ENCODE data around the gene ENOX1.

ENOX1 gene

DNA sequence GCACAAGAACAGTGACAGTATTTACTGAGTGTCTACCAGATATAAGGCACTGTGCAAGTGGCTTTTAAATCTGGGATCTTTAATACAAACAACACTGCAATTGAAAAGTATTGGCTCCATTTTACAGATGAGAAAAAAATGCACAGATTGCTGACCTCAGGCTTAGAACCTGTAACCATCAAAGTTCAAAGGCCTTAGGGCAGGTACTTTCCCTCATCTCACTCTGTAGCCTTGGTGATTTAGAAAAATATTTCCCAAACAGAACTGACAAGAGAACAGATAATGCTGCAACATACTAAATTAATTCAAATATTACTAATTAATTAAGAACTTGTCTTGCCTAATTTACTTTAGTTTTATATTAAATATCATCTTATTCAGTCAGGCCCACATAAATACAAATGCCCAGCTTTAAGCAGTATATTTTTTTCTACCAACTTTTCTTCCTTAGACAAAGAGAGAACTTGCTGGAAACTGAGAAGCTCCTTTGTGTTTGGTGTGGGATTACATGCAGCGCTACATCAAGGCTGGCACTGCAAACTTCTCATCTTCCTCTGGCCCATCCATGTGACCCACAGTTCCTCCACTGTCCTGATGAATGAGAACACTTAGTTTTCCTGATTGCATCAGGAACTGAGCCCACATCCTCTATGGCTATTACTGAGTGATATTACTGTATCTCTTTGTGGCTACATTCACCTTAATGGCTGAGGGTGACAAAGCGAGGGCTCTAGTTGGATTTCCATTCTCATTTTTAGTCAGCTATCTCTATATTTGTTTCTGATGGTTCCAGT is 302.1 kb downstream of the ENOX1 start:
- no peak for DNase-seq (ENCODE audit: low read depth)

GRCh38 chr13:43483930-43484329 is 302.8 kb downstream of the ENOX1 start:
- DNase-seq (ENCODE audit: low read depth) = no peak

DNA sequence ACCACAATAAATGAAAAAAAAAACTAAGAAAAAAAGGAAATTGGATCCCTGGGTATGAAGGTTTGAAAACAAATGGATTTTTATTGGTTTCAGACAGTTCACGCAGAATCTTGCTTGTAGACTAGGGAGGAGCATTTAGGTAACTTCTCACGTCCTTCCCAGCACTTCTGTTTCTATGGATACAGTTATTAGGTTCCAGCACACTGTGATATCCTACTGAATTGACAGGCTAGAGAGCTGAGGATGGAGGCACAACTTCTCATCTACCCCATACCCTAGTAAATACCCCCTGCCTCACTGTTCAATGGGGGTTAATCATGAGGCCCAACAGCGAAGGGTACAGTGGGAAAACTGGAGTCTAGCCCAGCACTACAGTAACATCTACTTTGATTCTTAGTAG is 304.1 kb downstream of the ENOX1 start:
- DNase-seq (ENCODE audit: low read depth) = no peak

GRCh38 chr13:43482026-43482425 is 304.7 kb downstream of the ENOX1 start:
- DNase-seq (ENCODE audit: low read depth) = no peak

DNA sequence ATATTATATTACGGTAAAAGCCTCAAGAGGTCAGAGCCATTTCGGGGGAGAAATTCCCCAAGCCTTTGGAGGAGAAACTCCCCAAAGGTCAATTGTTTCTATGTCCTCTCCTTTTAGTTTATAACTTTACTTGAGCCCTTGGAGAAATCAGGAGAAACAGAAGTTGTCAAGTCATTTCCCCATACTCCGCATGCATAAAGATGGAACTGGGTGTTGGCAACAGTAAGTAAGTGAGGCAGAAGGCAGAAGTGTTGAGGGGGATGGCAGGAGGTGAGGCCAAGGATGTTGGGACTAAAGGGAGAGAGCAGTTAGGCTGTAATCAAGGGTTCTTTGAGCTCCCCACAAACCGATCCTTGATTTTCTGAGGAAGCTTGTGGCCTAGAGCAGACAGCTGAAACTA is 307.9 kb downstream of the ENOX1 start:
- DNase-seq (ENCODE audit: low read depth) = no peak

- no peak for DNase-seq (ENCODE audit: low read depth)
Measured at GRCh38 chr13:43478211-43478610, 308.6 kb downstream of the ENOX1 start.

DNA sequence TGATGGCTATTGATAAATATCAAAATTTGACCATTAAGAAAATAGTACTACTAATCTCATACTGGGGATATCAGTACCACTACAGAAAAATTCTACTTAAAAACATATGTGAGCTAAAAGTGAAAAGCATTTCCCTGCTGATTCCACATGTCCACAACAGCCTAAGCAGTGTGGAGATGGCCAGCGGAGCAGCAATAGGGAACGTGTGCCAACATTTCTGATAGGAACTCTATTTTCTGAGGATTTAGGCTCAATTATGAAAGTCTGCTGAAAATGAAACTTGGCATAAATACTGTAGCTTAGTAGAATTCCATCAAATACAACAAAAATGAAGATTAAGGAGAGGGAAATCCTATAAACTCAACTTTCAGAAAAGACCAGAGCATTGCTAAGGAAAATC is 311.6 kb downstream of the ENOX1 start:
- peak; percentile 23 for DNase-seq (ENCODE audit: low read depth)

DNA sequence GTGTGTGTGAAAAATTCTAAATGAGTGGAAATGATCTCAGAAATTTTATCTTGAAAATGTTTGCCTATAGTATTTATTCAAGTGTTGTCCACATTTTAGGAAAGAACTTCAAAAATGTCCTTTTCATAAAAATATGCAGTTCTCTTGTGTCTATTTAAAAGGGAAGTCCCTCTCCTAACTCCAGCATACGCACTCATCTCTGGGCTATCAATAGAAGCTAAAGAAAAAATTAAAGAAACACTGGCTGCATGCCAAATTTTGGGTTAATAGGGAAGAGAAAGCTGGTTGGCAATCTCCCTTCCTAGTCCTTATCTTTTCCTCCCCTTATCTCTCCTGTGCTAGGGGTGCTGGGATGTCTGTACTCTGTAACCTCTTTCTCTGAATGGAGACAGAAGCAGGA is 313.3 kb downstream of the ENOX1 start:
- no peak for DNase-seq (ENCODE audit: low read depth)

DNA sequence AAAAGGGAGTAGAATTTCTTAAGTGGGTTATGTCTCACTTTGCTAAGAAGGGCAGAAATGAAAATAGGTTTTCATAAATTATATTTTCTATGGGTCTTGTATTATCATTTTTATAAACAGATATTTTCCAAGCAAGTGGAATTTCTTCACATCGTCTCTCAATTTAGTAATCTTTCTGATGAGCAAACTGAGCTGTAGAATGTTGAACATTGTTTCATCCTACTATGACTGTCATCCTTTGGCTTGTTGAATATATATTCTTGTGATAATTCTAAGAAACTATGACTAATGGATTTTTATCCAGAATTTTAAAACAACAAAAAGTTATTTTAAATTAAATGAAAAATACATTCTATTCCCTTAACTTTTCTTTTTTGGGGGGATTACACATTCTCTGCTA is 313.8 kb downstream of the ENOX1 start:
- no peak for DNase-seq (ENCODE audit: low read depth)

- DNase-seq (ENCODE audit: low read depth) = no peak
Measured at GRCh38 chr13:43472339-43472738, 314.4 kb downstream of the ENOX1 start.

- DNase-seq (ENCODE audit: low read depth) = no peak
Measured at GRCh38 chr13:43470610-43471009, 316.2 kb downstream of the ENOX1 start.

DNA sequence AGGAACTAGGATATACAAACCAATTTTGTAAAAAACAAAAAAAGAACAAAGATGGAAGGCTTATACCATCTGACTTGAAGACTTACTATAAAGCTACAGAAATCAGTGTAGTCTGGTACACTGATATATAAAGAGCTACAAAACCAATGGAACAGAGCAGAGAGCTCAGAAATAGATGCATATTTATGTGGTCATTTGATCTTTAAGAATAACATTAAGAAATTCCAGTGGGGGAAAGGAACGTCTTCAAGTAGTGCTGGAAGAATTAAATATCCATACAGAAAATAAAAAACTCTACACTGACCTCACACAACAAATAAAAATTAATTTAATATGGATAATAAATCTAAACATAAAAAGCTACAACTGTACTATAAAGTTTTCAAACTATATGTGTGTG is 317.0 kb downstream of the ENOX1 start:
- no peak for DNase-seq (ENCODE audit: low read depth)

GRCh38 chr13:43464578-43465264 is 322.1 kb downstream of the ENOX1 start:
- no peak for DNase-seq (ENCODE audit: low read depth)

- DNase-seq (ENCODE audit: low read depth) = no peak
Measured at GRCh38 chr13:43448605-43449336, 338.0 kb downstream of the ENOX1 start.

DNA sequence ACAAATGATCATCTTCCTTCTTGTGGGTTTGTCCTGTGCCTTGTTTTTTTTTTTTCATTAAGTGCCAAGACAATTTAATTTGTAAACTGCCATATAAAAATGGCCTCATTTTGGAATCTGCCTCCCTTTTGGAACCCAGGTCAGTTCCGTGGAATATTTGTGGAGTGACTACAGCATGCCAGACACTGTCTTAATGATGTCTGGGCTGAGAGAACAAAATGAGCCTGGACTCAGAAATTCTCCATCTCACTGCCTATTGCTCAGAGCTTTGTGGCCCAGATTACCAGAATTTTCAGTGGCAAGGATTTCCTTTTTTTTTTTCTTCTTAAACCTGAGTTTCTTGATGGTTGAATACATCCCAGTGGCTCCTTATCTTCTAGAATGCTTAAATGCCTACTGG is 340.6 kb downstream of the ENOX1 start:
- no peak for DNase-seq (ENCODE audit: low read depth)

GRCh38 chr13:43445668-43446067 is 341.1 kb downstream of the ENOX1 start:
- no peak for DNase-seq (ENCODE audit: low read depth)

- DNase-seq (ENCODE audit: low read depth) = no peak
Measured at GRCh38 chr13:43444081-43444480, 342.7 kb downstream of the ENOX1 start.

GRCh38 chr13:43441899-43442499 is 344.8 kb downstream of the ENOX1 start:
- DNase-seq (ENCODE audit: low read depth) = no peak

- no peak for DNase-seq (ENCODE audit: low read depth)
Measured at GRCh38 chr13:43441464-43441863, 345.3 kb downstream of the ENOX1 start.

GRCh38 chr13:43434191-43434590 is 352.6 kb downstream of the ENOX1 start:
- DNase-seq (ENCODE audit: low read depth) = no peak

- DNase-seq (ENCODE audit: low read depth) = no peak
Measured at GRCh38 chr13:43433691-43434141, 353.1 kb downstream of the ENOX1 start.

DNA sequence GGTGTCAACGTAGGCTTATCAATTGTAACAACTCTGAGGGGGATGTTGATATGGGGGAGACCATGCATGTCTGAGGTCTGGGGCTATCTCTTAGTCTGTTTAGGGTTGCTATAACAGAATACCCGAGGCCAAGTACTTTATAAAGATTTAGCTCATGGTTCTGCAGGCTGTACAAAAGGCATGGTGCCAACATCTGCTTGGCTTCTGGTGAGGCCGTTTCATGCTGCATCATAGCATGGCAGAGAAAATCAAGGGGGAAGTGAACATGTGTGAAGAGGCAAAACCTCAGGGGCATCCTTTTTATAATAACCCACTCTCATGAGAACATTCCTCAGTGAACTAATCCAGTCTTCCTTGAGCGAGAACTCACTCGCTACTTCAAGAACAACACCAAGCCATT is 353.8 kb downstream of the ENOX1 start:
- peak; percentile 9 for DNase-seq (ENCODE audit: low read depth)

DNA sequence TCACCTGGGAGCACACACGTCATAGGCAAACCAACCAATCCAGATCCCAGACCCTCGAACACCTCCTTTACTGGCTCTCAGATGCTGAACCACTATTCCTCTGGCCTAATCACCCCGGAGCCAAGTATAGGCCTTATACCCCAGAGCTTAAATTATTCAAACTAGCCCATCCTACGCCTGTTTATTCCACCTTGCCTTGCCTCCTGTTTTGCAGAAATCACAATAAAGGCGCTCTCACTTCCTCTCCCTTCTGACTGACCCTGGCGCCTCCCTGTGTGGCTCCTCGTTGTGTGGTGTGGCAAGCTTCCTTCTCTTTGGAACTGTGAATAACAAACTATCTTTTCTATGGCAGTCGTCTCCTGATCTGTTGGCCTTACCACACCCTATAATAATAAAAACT is 354.9 kb downstream of the ENOX1 start:
- no peak for DNase-seq (ENCODE audit: low read depth)
